ENCODE measurements around the gene ZNF862. TPM values are rescaled to one million over a fixed set of nuclear protein-coding genes. Genes with fewer than 3 reads are reported as not detected.

ZNF862 gene
- total and polyA plus RNA-seq, 9 donors = 11.4 to 29.8 (median 22.7) TPM

- no peak overlapping the region for H3K4me3 ChIP-seq
- TF ChIP-seq EP300 (IDR thresholded peaks at IDR 0.05) (no peak), CTCF (IDR thresholded peaks at IDR 0.05) (no peak), POLR2A (IDR thresholded peaks at IDR 0.05) (no peak)
- H3K4me1 ChIP-seq (ENCODE audit: insufficient read depth) = peaks cover 3% of the 10 kb centered on the region
- H3K27me3 ChIP-seq = no peaks in the 10 kb centered on the region
- H3K9me3 ChIP-seq = no peaks in the 10 kb centered on the region
- DNase-seq = no peak
- 73 to 91% (median 87%) methylated on average over 6 of the region's 6 CpGs for WGBS, 3 donors
- intact Hi-C loops (cut with DNase I) = loop anchor here in 1 of 4 donors (5.0 to 10.0 kb wide), 2 partner anchors 497 to 535 kb away; partner anchors contain the start of gene REPIN1
- no peak overlapping the region for H3K27ac ChIP-seq
- H3K36me3 ChIP-seq = no peaks in the 10 kb centered on the region
Observed at GRCh38 chr7:149869867-149870266, 31.7 kb downstream of the ZNF862 start.

GRCh38 chr7:149870274-149870673 is 32.1 kb downstream of the ZNF862 start:
- Histone ChIP-seq H3K9me3 (no peaks in the 10 kb centered on the region), H3K4me3 (no peak overlapping the region), H3K27ac (no peak overlapping the region), H3K4me1 (ENCODE audit: insufficient read depth) (peaks cover 3% of the 10 kb centered on the region), H3K27me3 (no peaks in the 10 kb centered on the region), H3K36me3 (no peaks in the 10 kb centered on the region)
- intact Hi-C loops (cut with DNase I) = loop anchor here in 1 of 4 donors (5.0 to 10.0 kb wide), 2 partner anchors 497 to 535 kb away; partner anchors contain the start of gene REPIN1
- DNase-seq = no peak
- WGBS, 3 donors = 86 to 96% (median 91%) methylated on average over 3 of the region's 3 CpGs
- no peak for TF ChIP-seq POLR2A (IDR thresholded peaks at IDR 0.05)
- TF ChIP-seq EP300 (IDR thresholded peaks at IDR 0.05) = no peak
- no peak for TF ChIP-seq CTCF (IDR thresholded peaks at IDR 0.05)

- Histone ChIP-seq H3K27me3 (no peaks in the 10 kb centered on the region), H3K9me3 (no peaks in the 10 kb centered on the region), H3K4me3 (no peak overlapping the region), H3K4me1 (ENCODE audit: insufficient read depth) (peaks cover 3% of the 10 kb centered on the region), H3K36me3 (no peaks in the 10 kb centered on the region), H3K27ac (no peak overlapping the region)
- 90 to 93% (median 91%) methylated on average over 12 of the region's 12 CpGs for WGBS, 3 donors
- intact Hi-C loops (cut with DNase I) = loop anchor here in 1 of 4 donors (5.0 to 10.0 kb wide), 2 partner anchors 496 to 534 kb away; partner anchors contain the start of gene REPIN1
- TF ChIP-seq POLR2A (IDR thresholded peaks at IDR 0.05) (no peak), CTCF (IDR thresholded peaks at IDR 0.05) (no peak), EP300 (IDR thresholded peaks at IDR 0.05) (no peak)
- no peak for DNase-seq
Observed at GRCh38 chr7:149870701-149871483, 32.7 kb downstream of the ZNF862 start.

GRCh38 chr7:149871576-149871975 is 33.4 kb downstream of the ZNF862 start:
- DNase-seq = no peak
- Histone ChIP-seq H3K4me3 (no peak overlapping the region), H3K4me1 (ENCODE audit: insufficient read depth) (peaks cover 3% of the 10 kb centered on the region), H3K27me3 (no peaks in the 10 kb centered on the region), H3K9me3 (no peaks in the 10 kb centered on the region), H3K27ac (no peak overlapping the region), H3K36me3 (no peaks in the 10 kb centered on the region)
- WGBS, 3 donors = 94 to 100% (median 100%) methylated on average over 1 of the region's 1 CpG
- TF ChIP-seq POLR2A (IDR thresholded peaks at IDR 0.05) = no peak
- no peak for TF ChIP-seq EP300 (IDR thresholded peaks at IDR 0.05)
- TF ChIP-seq CTCF (IDR thresholded peaks at IDR 0.05) = no peak
- intact Hi-C loops (cut with DNase I) = loop anchor here in 1 of 4 donors (5.0 to 10.0 kb wide), 2 partner anchors 496 to 533 kb away; partner anchors contain the start of gene REPIN1
